ENCODE results near the gene ERBB4. TPM values are rescaled to one million over a fixed set of nuclear protein-coding genes. Genes with fewer than 3 reads are reported as not detected.
"Not testable (repeated sequence)": the region's sequence is repeated elsewhere in the genome, so short reads cannot be mapped to it uniquely, and the experiment has no call there.

Gene ERBB4
- total RNA-seq, 2 experiments from 2014 or later = not detected

- TF ChIP-seq CTCF (conservative IDR thresholded peaks at IDR 0.05; ENCODE audit: low read length) (no peak), EZH2phosphoT487 (IDR thresholded peaks at IDR 0.05; ENCODE audit: borderline replicate concordance, low read depth, low read length) (no peak)
- H3K36me3 ChIP-seq (ENCODE audit: insufficient read depth, low read length) = no peaks in the 10 kb centered on the region
- POLR2A ChIA-PET = interaction anchor here (0.5 to 0.6 kb wide), 2 partner anchors 81 to 522 kb away, joined by 3 read pairs; no protein-coding TSS in a partner anchor
- intact Hi-C loops (cut with micrococcal nuclease; ENCODE audit: unreplicated experiment) = no loop called here
- BruUV-seq (replicated peaks) = no TSS peak
- CTCF ChIA-PET (ENCODE audit: unreplicated experiment) = no interaction called here
- H3K79me2 ChIP-seq (ENCODE audit: insufficient read depth, low read depth, low read length) = no peaks in the 10 kb centered on the region
- no peak overlapping the region for H3K4me2 ChIP-seq (ENCODE audit: low read length)
- H3K9me3 ChIP-seq (ENCODE audit: low read length) = no peaks in the 10 kb centered on the region
- H3K9me2 ChIP-seq (ENCODE audit: insufficient read depth, low read length) = no peaks in the 10 kb centered on the region
- no peak for DNase-seq (ENCODE audit: low spot score)
- H4K20me1 ChIP-seq (ENCODE audit: insufficient read depth, low read length) = no peaks in the 10 kb centered on the region
- H3K27ac ChIP-seq (ENCODE audit: low read depth, low read length, poor library complexity, severe bottlenecking) = no peak overlapping the region
- no peak overlapping the region for H2AFZ ChIP-seq (ENCODE audit: low read length)
- no peak overlapping the region for H3K4me3 ChIP-seq (ENCODE audit: low read depth, low read length, poor library complexity, severe bottlenecking)
- H3K4me1 ChIP-seq (ENCODE audit: insufficient read depth, low read length, poor library complexity, severe bottlenecking) = no peaks in the 10 kb centered on the region
These were observed 344.2 kb downstream of the ERBB4 start for GRCh38 chr2:212194396-212194795.

- no TSS peak for BruUV-seq (replicated peaks)
- no peaks in the 10 kb centered on the region for H3K4me1 ChIP-seq (ENCODE audit: insufficient read depth, low read length, poor library complexity, severe bottlenecking)
- no peaks in the 10 kb centered on the region for H4K20me1 ChIP-seq (ENCODE audit: insufficient read depth, low read length)
- POLR2A ChIA-PET = interaction anchor here (0.5 kb wide), 1 partner anchor 80 kb away, joined by 3 read pairs; no protein-coding TSS in a partner anchor
- no peak overlapping the region for H2AFZ ChIP-seq (ENCODE audit: low read length)
- no peak overlapping the region for H3K4me3 ChIP-seq (ENCODE audit: low read depth, low read length, poor library complexity, severe bottlenecking)
- intact Hi-C loops (cut with micrococcal nuclease; ENCODE audit: unreplicated experiment) = no loop called here
- TF ChIP-seq CTCF (conservative IDR thresholded peaks at IDR 0.05; ENCODE audit: low read length) = no peak
- no peak for TF ChIP-seq EZH2phosphoT487 (IDR thresholded peaks at IDR 0.05; ENCODE audit: borderline replicate concordance, low read depth, low read length)
- no peaks in the 10 kb centered on the region for H3K9me3 ChIP-seq (ENCODE audit: low read length)
- H3K9me2 ChIP-seq (ENCODE audit: insufficient read depth, low read length) = no peaks in the 10 kb centered on the region
- H3K27ac ChIP-seq (ENCODE audit: low read depth, low read length, poor library complexity, severe bottlenecking) = no peak overlapping the region
- no peak for DNase-seq (ENCODE audit: low spot score)
- no peak overlapping the region for H3K4me2 ChIP-seq (ENCODE audit: low read length)
- CTCF ChIA-PET (ENCODE audit: unreplicated experiment) = no interaction called here
- no peaks in the 10 kb centered on the region for H3K79me2 ChIP-seq (ENCODE audit: insufficient read depth, low read depth, low read length)
- no peaks in the 10 kb centered on the region for H3K36me3 ChIP-seq (ENCODE audit: insufficient read depth, low read length)
These were observed 344.8 kb downstream of the ERBB4 start for GRCh38 chr2:212193803-212194202.

- H3K36me3 ChIP-seq (ENCODE audit: insufficient read depth, low read length) = no peaks in the 10 kb centered on the region
- no TSS peak for BruUV-seq (replicated peaks)
These were observed 345.5 kb downstream of the ERBB4 start for GRCh38 chr2:212193056-212193455.

GRCh38 chr2:212191438-212191837 is 347.2 kb downstream of the ERBB4 start:
- H3K79me2 ChIP-seq (ENCODE audit: insufficient read depth, low read depth, low read length); H3K9me2 ChIP-seq (ENCODE audit: insufficient read depth, low read length); H3K36me3 ChIP-seq (ENCODE audit: insufficient read depth, low read length); H3K9me3 ChIP-seq (ENCODE audit: low read length); DNase-seq (ENCODE audit: low spot score); H2AFZ ChIP-seq (ENCODE audit: low read length); CTCF ChIA-PET (ENCODE audit: unreplicated experiment); BruUV-seq (replicated peaks); H3K4me3 ChIP-seq (ENCODE audit: low read depth, low read length, poor library complexity, severe bottlenecking); H3K4me2 ChIP-seq (ENCODE audit: low read length); H3K27ac ChIP-seq (ENCODE audit: low read depth, low read length, poor library complexity, severe bottlenecking); H4K20me1 ChIP-seq (ENCODE audit: insufficient read depth, low read length); intact Hi-C loops (cut with micrococcal nuclease; ENCODE audit: unreplicated experiment); POLR2A ChIA-PET; H3K4me1 ChIP-seq (ENCODE audit: insufficient read depth, low read length, poor library complexity, severe bottlenecking): not testable (repeated sequence)

More at GRCh38 chr2:212193056-212193455, 345.5 kb downstream of the ERBB4 start:
- no peak overlapping the region for H3K4me2 ChIP-seq (ENCODE audit: low read length)
- TF ChIP-seq EZH2phosphoT487 (IDR thresholded peaks at IDR 0.05; ENCODE audit: borderline replicate concordance, low read depth, low read length) (no peak), CTCF (conservative IDR thresholded peaks at IDR 0.05; ENCODE audit: low read length) (no peak)
- intact Hi-C loops (cut with micrococcal nuclease; ENCODE audit: unreplicated experiment) = no loop called here
- no peak overlapping the region for H3K4me3 ChIP-seq (ENCODE audit: low read depth, low read length, poor library complexity, severe bottlenecking)
- H3K79me2 ChIP-seq (ENCODE audit: insufficient read depth, low read depth, low read length) = no peaks in the 10 kb centered on the region
- ChIA-PET CTCF (ENCODE audit: unreplicated experiment) (no interaction called here), POLR2A (interaction anchor here (0.6 to 0.8 kb wide), 2 partner anchors 26 to 349 kb away, joined by 3 read pairs; no protein-coding TSS in a partner anchor)
- no peak for DNase-seq (ENCODE audit: low spot score)
- H3K4me1 ChIP-seq (ENCODE audit: insufficient read depth, low read length, poor library complexity, severe bottlenecking) = no peaks in the 10 kb centered on the region
- no peak overlapping the region for H3K27ac ChIP-seq (ENCODE audit: low read depth, low read length, poor library complexity, severe bottlenecking)
- no peaks in the 10 kb centered on the region for H3K9me3 ChIP-seq (ENCODE audit: low read length)
- no peak overlapping the region for H2AFZ ChIP-seq (ENCODE audit: low read length)
- no peaks in the 10 kb centered on the region for H4K20me1 ChIP-seq (ENCODE audit: insufficient read depth, low read length)
- H3K9me2 ChIP-seq (ENCODE audit: insufficient read depth, low read length) = no peaks in the 10 kb centered on the region
